ENCODE data around the gene CLPTM1L. TPM values are rescaled to one million over a fixed set of nuclear protein-coding genes. Genes with fewer than 3 reads are reported as not detected.
"Not testable (repeated sequence)": the region's sequence is repeated elsewhere in the genome, so short reads cannot be mapped to it uniquely, and the experiment has no call there.

The CLPTM1L gene
- total RNA-seq, 2 experiments from 2014 or later, result 122 to 123 TPM

DNA sequence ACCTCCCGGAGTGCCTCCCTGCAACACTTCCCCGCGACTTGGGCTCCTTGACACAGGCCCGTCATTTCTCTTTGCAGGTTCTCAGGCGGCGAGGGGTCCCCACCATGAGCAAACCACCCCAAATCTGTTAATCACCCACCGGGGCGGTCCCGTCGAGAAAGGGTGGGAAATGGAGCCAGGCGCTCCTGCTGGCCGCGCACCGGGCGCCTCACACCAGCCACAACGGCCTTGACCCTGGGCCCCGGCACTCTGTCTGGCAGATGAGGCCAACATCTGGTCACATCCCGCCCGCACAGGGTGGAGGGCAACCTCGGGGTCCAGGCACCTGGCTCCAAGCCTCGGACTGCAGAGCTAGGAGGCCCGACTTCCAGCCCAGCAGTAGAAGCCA is 49.3 kb downstream of the CLPTM1L start:
- H3K36me3 Mint-ChIP-seq (ENCODE audit: low read depth), result no peaks in the 10 kb centered on the region
- no peaks in the 10 kb centered on the region for H3K9me3 Mint-ChIP-seq
- CTCF ChIA-PET, result no interaction called here
- no peaks in the 10 kb centered on the region for H3K27me3 Mint-ChIP-seq
- no peak for DNase-seq
- POLR2A ChIA-PET, result no interaction called here
- no peak overlapping the region for H3K27ac Mint-ChIP-seq
- peak overlapping the region; percentile 40 for H3K4me3 Mint-ChIP-seq
- peaks cover 6% of the 10 kb centered on the region for H3K4me1 Mint-ChIP-seq

DNA sequence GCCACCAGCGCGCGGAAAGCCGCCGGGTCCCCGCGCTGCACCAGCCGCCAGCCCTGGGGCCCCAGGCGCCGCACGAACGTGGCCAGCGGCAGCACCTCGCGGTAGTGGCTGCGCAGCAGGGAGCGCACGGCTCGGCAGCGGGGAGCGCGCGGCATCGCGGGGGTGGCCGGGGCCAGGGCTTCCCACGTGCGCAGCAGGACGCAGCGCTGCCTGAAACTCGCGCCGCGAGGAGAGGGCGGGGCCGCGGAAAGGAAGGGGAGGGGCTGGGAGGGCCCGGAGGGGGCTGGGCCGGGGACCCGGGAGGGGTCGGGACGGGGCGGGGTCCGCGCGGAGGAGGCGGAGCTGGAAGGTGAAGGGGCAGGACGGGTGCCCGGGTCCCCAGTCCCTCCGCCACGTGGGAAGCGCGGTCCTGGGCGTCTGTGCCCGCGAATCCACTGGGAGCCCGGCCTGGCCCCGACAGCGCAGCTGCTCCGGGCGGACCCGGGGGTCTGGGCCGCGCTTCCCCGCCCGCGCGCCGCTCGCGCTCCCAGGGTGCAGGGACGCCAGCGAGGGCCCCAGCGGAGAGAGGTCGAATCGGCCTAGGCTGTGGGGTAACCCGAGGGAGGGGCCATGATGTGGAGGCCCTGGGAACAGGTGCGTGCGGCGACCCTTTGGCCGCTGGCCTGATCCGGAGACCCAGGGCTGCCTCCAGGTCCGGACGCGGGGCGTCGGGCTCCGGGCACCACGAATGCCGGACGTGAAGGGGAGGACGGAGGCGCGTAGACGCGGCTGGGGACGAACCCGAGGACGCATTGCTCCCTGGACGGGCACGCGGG is 49.9 kb downstream of the CLPTM1L start, which contains the start of gene TERT:
TERT (minus strand) TSS at position 234 of the 815 bp plus-strand sequence; CDS start at position 155, 79 bp downstream.
- Mint-ChIP-seq H3K36me3 (ENCODE audit: low read depth) (no peaks in the 10 kb centered on the region), H3K4me1 (peaks cover 6% of the 10 kb centered on the region), H3K27me3 (no peaks in the 10 kb centered on the region), H3K9me3 (no peaks in the 10 kb centered on the region), H3K27ac (no peak within 1 kb of the TSS), H3K4me3 (peak within 1 kb of the TSS; percentile 40)
- DNase-seq, result peak; percentile 79
- CTCF ChIA-PET, result interaction anchor here (0.9 to 1.3 kb wide), 2 partner anchors 34 to 37 kb away, joined by 3 read pairs; no protein-coding TSS in a partner anchor
- POLR2A ChIA-PET, result no interaction called here

DNA sequence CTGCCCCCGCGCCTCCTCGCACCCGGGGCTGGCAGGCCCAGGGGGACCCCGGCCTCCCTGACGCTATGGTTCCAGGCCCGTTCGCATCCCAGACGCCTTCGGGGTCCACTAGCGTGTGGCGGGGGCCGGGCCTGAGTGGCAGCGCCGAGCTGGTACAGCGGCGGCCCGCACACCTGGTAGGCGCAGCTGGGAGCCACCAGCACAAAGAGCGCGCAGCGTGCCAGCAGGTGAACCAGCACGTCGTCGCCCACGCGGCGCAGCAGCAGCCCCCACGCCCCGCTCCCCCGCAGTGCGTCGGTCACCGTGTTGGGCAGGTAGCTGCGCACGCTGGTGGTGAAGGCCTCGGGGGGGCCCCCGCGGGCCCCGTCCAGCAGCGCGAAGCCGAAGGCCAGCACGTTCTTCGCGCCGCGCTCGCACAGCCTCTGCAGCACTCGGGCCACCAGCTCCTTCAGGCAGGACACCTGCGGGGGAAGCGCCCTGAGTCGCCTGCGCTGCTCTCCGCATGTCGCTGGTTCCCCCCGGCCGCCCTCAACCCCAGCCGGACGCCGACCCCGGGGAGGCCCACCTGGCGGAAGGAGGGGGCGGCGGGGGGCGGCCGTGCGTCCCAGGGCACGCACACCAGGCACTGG is 50.6 kb downstream of the CLPTM1L start:
- POLR2A ChIA-PET, result no interaction called here
- Mint-ChIP-seq H3K4me3 (no peak overlapping the region), H3K36me3 (ENCODE audit: low read depth) (no peaks in the 10 kb centered on the region), H3K9me3 (no peaks in the 10 kb centered on the region), H3K4me1 (peaks cover 6% of the 10 kb centered on the region), H3K27me3 (no peaks in the 10 kb centered on the region), H3K27ac (no peak overlapping the region)
- no peak for DNase-seq
- CTCF ChIA-PET, result interaction anchor here (0.9 to 1.3 kb wide), 2 partner anchors 33 to 38 kb away, joined by 3 read pairs; no protein-coding TSS in a partner anchor

DNA sequence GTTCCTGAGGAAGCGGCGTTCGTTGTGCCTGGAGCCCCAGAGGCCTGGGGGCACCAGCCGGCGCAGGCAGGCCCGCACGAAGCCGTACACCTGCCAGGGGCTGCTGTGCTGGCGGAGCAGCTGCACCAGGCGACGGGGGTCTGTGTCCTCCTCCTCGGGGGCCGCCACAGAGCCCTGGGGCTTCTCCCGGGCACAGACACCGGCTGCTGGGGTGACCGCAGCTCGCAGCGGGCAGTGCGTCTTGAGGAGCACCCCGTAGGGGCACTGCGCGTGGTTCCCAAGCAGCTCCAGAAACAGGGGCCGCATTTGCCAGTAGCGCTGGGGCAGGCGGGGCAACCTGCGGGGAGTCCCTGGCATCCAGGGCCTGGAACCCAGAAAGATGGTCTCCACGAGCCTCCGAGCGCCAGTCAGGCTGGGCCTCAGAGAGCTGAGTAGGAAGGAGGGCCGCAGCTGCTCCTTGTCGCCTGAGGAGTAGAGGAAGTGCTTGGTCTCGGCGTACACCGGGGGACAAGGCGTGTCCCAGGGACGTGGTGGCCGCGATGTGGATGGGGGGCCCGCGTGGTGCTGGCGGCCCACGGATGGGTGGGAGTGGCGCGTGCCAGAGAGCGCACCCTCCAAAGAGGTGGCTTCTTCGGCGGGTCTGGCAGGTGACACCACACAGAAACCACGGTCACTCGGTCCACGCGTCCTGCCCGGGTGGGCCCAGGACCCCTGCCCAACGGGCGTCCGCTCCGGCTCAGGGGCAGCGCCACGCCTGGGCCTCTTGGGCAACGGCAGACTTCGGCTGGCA is 51.3 kb downstream of the CLPTM1L start:
- ChIA-PET CTCF (interaction anchor here (0.9 to 1.3 kb wide), 2 partner anchors 33 to 38 kb away, joined by 3 read pairs; no protein-coding TSS in a partner anchor), POLR2A (no interaction called here)
- H3K36me3 Mint-ChIP-seq (ENCODE audit: low read depth), result peaks cover 1% of the 10 kb centered on the region
- peaks cover 6% of the 10 kb centered on the region for H3K4me1 Mint-ChIP-seq
- no peak for DNase-seq
- H3K4me3 Mint-ChIP-seq, result peak overlapping the region; percentile 27
- no peaks in the 10 kb centered on the region for H3K27me3 Mint-ChIP-seq
- H3K9me3 Mint-ChIP-seq, result no peaks in the 10 kb centered on the region
- H3K27ac Mint-ChIP-seq, result no peak overlapping the region

DNA sequence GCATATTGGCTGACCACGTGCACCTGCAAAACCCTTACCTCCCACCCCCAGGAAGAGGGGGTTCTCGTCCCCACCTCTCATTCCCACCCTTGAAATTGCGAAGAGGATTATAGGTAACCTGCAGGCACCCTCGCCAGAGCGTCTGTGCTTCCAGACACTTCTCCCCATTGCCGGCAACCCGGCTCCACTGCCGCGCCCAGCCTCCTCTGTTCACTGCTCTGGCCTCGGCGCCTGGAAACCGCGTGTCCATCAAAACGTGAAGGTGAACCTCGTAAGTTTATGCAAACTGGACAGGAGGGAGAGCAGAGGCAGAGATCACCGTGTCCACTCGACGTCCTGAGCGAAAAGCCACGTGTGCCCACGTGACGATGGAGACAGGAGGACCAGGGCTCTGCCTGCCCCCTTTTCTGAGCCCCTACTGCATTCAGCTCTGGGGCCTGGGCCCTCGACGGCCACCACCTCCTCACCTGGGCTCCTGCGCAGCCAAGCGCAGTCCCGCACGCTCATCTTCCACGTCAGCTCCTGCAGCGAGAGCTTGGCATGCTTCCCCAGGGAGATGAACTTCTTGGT is 52.0 kb downstream of the CLPTM1L start:
- peak overlapping the region; percentile 32 for H3K4me3 Mint-ChIP-seq

DNA sequence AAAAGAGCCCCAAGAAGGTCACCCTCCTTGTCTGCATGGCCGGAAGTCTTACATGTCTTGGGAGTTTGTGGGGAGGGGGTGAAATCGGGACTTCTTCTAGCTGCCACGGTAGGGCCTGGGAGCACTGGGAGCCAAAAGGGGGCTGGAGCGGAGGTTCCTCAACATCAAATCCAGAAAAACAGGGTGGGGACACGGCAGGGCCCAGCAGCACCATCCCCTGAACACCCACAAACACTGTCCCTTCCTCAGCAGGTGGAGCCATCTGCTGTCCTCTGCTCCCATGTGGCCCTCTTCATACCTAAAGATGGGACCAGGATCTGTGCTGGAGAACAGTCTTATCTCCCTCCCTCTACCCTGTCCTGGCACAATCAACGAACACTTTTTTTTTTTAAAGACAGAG is 52.8 kb downstream of the CLPTM1L start:
- ChIA-PET CTCF (no interaction called here), POLR2A (no interaction called here)
- H3K9me3 Mint-ChIP-seq, result peaks cover 8% of the 10 kb centered on the region
- no peak overlapping the region for H3K4me3 Mint-ChIP-seq
- no peaks in the 10 kb centered on the region for H3K27me3 Mint-ChIP-seq
- peaks cover 11% of the 10 kb centered on the region for H3K36me3 Mint-ChIP-seq (ENCODE audit: low read depth)
- no peak for DNase-seq
- no peak overlapping the region for H3K27ac Mint-ChIP-seq
- H3K4me1 Mint-ChIP-seq, result peaks cover 6% of the 10 kb centered on the region

More for the DNA sequence above, 52.0 kb downstream of the CLPTM1L start:
- Mint-ChIP-seq H3K36me3 (ENCODE audit: low read depth) (peaks cover 8% of the 10 kb centered on the region), H3K27me3 (no peaks in the 10 kb centered on the region), H3K27ac (peak overlapping the region; percentile 36), H3K9me3 (peaks cover 5% of the 10 kb centered on the region), H3K4me1 (peaks cover 6% of the 10 kb centered on the region)
- POLR2A ChIA-PET, result no interaction called here
- DNase-seq, result no peak
- CTCF ChIA-PET, result no interaction called here

DNA sequence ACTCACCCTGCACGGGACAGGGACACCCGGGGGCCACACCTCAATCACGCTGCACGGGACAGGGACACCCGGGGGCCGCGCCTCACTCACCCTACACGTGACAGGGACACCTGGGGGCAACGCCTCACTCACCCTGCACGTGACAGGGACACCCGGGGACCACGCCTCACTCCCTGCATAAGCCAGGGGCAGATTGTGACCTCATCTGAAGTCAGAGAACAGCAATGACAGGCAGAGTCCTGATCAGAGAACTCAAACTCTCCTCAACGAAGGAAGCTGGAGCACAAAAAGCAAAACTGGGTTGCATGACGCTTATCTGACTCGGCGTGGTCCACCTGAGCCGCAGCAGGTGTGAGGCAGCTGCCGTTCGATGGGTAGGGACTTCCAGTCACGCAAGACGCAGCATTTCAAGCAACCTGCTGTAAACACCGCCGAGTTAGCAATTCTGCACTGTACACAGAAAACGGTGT is 53.3 kb downstream of the CLPTM1L start:
- no peak overlapping the region for H3K4me3 Mint-ChIP-seq

DNA sequence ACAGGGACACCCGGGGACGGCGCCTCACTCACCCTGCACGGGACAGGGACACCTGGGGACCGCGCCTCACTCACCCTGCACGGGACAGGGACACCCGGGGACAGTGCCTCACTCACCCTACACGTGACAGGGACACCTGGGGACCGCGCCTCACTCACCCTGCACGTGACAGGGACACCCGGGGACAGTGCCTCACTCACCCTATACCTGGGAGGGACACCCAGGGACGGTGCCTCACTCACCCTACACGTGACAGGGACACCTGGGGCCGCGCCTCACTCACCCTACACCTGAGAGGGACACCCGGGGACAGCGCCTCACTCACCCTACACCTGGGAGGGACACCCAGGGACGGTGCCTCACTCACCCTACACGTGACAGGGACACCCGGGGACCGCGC is 53.9 kb downstream of the CLPTM1L start:
- H3K4me1 Mint-ChIP-seq, H3K9me3 Mint-ChIP-seq, H3K27ac Mint-ChIP-seq, H3K27me3 Mint-ChIP-seq, H3K4me3 Mint-ChIP-seq, CTCF ChIA-PET, DNase-seq, POLR2A ChIA-PET: not testable (repeated sequence)
- peaks cover 11% of the 10 kb centered on the region for H3K36me3 Mint-ChIP-seq (ENCODE audit: low read depth)

More for the DNA sequence above, 53.3 kb downstream of the CLPTM1L start:
- Mint-ChIP-seq H3K4me1 (peaks cover 6% of the 10 kb centered on the region), H3K27me3 (no peaks in the 10 kb centered on the region), H3K27ac (no peak overlapping the region), H3K9me3 (peaks cover 8% of the 10 kb centered on the region), H3K36me3 (ENCODE audit: low read depth) (peaks cover 11% of the 10 kb centered on the region)
- no peak for DNase-seq
- CTCF ChIA-PET, result no interaction called here
- POLR2A ChIA-PET, result no interaction called here

DNA sequence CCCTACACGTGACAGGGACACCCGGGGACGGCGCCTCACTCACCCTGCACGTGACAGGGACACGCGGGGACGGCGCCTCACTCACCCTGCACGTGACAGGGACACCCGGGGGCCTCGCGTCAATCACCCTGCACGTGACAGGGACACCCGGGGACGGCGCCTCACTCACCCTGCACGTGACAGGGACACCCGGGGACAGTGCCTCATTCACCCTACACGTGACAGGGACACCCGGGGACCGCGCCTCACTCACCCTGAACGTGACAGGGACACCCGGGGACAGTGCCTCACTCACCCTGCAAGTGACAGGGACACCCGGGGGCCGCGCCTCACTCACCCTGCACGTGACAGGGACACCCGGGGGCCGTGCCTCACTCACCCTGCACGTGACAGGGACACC is 55.3 kb downstream of the CLPTM1L start:
- H3K27ac Mint-ChIP-seq, result not testable (repeated sequence)

DNA sequence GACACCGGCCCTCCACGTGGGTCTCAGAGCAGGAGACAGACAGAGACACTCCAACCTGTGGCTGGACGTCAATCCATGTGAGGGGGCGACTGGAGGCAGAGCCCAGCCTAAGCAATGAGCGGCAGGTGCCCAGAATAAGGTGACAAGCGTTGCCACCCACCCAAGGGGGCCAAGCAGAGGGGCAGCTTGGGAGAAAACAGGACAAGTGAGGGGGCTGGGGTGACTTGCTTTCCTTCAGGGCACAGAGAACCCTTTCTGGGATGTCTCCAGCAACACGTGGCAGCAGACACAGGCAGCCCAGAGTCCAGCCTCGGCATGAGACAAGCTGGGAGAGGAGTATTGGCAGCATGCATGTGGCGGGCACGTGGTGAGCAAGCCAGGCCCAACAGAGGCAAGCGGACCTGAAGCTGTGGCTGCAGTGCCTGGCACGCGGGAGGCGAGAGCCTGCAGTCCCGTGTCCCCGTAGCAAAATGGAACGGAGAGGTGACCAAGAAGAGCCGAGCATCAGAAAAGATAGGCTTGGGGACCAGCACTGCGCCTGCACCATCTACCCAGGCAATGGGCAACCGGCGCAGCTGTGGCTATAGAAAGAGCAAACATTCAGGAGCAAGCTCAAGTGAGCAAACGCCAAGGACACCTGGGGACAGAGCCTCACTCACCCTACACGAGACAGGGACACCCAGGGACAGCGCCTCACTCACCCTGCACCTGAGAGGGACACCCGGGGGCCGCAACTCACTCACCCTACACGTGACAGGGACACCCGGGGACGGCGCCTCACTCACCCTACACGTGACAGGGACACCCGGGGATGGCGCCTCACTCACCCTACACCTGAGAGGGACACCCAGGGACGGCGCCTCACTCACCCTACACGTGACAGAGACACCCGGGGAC is 56.2 kb downstream of the CLPTM1L start:
- H3K4me1 Mint-ChIP-seq, result peaks cover 2% of the 10 kb centered on the region
- no peak for DNase-seq
- ChIA-PET POLR2A (no interaction called here), CTCF (no interaction called here)
- H3K27me3 Mint-ChIP-seq, result no peaks in the 10 kb centered on the region
- H3K36me3 Mint-ChIP-seq (ENCODE audit: low read depth), result peaks cover 11% of the 10 kb centered on the region
- H3K4me3 Mint-ChIP-seq, result no peak overlapping the region
- H3K27ac Mint-ChIP-seq, result no peak overlapping the region
- peaks cover 8% of the 10 kb centered on the region for H3K9me3 Mint-ChIP-seq

More for the DNA sequence above, 55.3 kb downstream of the CLPTM1L start:
- DNase-seq, CTCF ChIA-PET, H3K4me1 Mint-ChIP-seq, H3K27me3 Mint-ChIP-seq, H3K4me3 Mint-ChIP-seq, POLR2A ChIA-PET, H3K9me3 Mint-ChIP-seq: not testable (repeated sequence)
- H3K36me3 Mint-ChIP-seq (ENCODE audit: low read depth), result peaks cover 11% of the 10 kb centered on the region

DNA sequence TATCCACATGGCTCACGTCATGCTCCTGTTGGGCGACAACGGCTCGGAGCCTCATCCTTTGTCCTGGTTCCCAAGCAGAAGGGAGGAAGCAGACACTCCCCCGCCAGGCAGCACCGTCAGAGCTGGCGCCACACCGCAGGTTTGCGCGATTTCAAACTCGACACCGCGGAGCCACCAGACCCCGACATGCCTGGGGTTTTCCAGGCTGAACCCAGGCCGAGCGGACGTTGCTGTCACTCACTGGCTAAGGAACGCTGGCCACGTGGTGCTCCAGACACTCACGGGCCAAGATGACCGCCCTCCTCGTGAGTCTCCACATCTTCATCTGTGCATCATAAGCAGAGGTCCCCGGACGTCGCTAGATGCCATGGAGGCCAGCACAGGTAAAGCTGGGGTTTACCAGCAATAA is 59.0 kb downstream of the CLPTM1L start:
- ChIA-PET POLR2A (no interaction called here), CTCF (no interaction called here)
- DNase-seq, result no peak
- H3K27ac Mint-ChIP-seq, result peak overlapping the region; percentile 47
- H3K27me3 Mint-ChIP-seq, result no peaks in the 10 kb centered on the region
- no peak overlapping the region for H3K4me3 Mint-ChIP-seq
- peaks cover 11% of the 10 kb centered on the region for H3K36me3 Mint-ChIP-seq (ENCODE audit: low read depth)
- H3K9me3 Mint-ChIP-seq, result peaks cover 8% of the 10 kb centered on the region
- H3K4me1 Mint-ChIP-seq, result no peaks in the 10 kb centered on the region

DNA sequence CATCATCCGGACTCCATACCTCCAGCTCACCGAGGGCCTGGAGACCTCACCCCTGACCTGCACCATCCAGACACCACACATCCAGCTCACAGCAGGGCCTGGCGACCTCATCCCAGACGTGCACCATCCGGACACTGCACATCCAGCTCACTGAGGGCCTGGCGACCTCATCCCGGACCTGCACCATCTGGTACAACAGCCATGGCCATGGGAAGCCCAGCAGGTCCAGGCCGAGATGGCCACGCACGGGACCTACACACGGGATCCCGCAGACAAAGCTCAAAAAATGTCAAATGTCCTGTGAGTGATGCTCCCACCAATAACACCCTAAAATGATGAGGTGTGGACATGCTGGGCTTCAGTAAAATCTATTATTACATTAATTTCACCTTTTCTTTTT is 59.8 kb downstream of the CLPTM1L start:
- Mint-ChIP-seq H3K27ac (no peak overlapping the region), H3K9me3 (peaks cover 8% of the 10 kb centered on the region), H3K36me3 (ENCODE audit: low read depth) (peaks cover 11% of the 10 kb centered on the region), H3K4me1 (no peaks in the 10 kb centered on the region), H3K27me3 (no peaks in the 10 kb centered on the region), H3K4me3 (no peak overlapping the region)
- DNase-seq, result no peak
- ChIA-PET CTCF (interaction anchor here (0.7 kb wide), 1 partner anchor 546 kb away, joined by 4 read pairs; no protein-coding TSS in a partner anchor), POLR2A (no interaction called here)
